Measurements from ENCODE around the gene ANP32B. TPM values are rescaled to one million over a fixed set of nuclear protein-coding genes. Genes with fewer than 3 reads are reported as not detected.

The ANP32B gene
- polyA plus RNA-seq, 1 donor (not counting 4 experiments of a cell fraction or from before 2014, with no cell fraction given) = 51.0 TPM

DNA sequence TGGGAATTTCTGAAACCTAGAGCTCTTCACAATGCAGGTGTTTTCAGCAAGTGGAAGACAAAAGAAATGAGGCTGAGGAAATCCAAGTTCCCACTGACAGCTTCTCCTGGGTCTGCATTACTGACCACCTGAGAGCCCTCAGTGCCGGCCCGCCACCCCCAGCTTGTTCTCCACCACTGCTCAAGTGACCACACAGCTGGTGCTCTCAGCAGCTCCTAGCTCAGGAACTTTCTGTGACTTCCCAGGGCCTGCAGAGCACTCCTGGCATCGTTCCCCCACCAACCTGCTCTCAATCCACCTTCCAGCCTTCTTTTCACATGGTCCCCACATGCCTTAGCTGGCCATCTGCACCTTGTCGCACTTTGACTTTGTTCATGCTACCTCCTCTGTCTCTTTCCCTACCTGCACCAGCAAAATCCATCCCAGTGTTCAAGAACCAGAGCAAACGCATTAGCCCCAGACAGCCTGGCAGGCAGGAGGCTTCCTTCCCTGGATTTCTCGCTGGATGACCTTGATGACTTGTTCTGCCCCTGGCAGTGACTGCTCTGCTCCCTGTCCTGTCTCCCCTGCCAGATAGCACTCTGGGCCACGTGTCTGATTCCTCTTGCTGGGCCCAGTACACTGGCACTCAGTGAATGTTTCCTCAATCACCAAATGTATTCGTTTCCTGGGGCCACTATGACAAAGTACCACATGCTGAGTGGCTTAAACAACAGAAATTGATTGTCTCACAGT, 38.3 kb downstream of the ANP32B start:
- no peak overlapping the region for H3K4me2 ChIP-seq (ENCODE audit: control insufficient read depth, extremely low read depth, insufficient read depth, low read depth, low read length)
- no peaks in the 10 kb centered on the region for H3K9me1 ChIP-seq (ENCODE audit: control insufficient read depth, extremely low read depth, insufficient read depth, low read length)
- DNase-seq (ENCODE audit: low read depth, low spot score) = no peak
- peaks cover 10 to 13% of the 10 kb centered on the region in 2 experiments for H3K36me3 ChIP-seq (ENCODE audit: control insufficient read depth in 2 of 2, extremely low read depth in 1 of 2, insufficient read depth in 2 of 2, low read length in 2 of 2)
- H2AFZ ChIP-seq (ENCODE audit: control insufficient read depth, low read length) = no peak overlapping the region
- dilution Hi-C loops (cut with MboI; ENCODE audit: extremely low pct_ligation_motif_present, low sequenced_read_pairs) = no loop called here
- H3K4me1 ChIP-seq (ENCODE audit: control insufficient read depth, extremely low read depth, insufficient read depth, low read length) = no peaks in the 10 kb centered on the region
- no peak overlapping the region for H3K9ac ChIP-seq (ENCODE audit: control insufficient read depth, extremely low read depth, insufficient read depth, low read length)
- H3K4me3 ChIP-seq (ENCODE audit: control insufficient read depth in 2 of 3, extremely low read depth in 1 of 3, insufficient read depth in 2 of 3, low read depth in 1 of 3, low read length in 3 of 3) = no peak overlapping the region
- no peak for FAIRE-seq
- H3K79me2 ChIP-seq (ENCODE audit: control insufficient read depth, insufficient read depth, low read length) = no peaks in the 10 kb centered on the region
- no peaks in the 10 kb centered on the region for H4K20me1 ChIP-seq (ENCODE audit: control insufficient read depth, extremely low read depth, insufficient read depth, low read length)
- H3K9me3 ChIP-seq (ENCODE audit: control insufficient read depth, low read depth, low read length) = no peaks in the 10 kb centered on the region
- H3K27me3 ChIP-seq (ENCODE audit: control insufficient read depth, extremely low read depth, insufficient read depth, low read length) = no peaks in the 10 kb centered on the region
- TF ChIP-seq CTCF (optimal IDR thresholded peaks at IDR 0.05 in 1 of 3, IDR thresholded peaks at IDR 0.05 in 1 of 3, conservative IDR thresholded peaks at IDR 0.05 in 1 of 3; ENCODE audit: extremely low read depth in 1 of 3, insufficient read depth in 2 of 3, low read length in 3 of 3) (no peak), EZH2 (IDR thresholded peaks at IDR 0.05; ENCODE audit: low read length) (no peak)
- no peak overlapping the region for H3K27ac ChIP-seq (ENCODE audit: control insufficient read depth, insufficient read depth, low read length)

GRCh38 chr9:98022447-98022846, 39.3 kb downstream of the ANP32B start:
- Histone ChIP-seq H3K4me1 (ENCODE audit: control insufficient read depth, extremely low read depth, insufficient read depth, low read length) (no peaks in the 10 kb centered on the region), H3K9me1 (ENCODE audit: control insufficient read depth, extremely low read depth, insufficient read depth, low read length) (no peaks in the 10 kb centered on the region), H4K20me1 (ENCODE audit: control insufficient read depth, extremely low read depth, insufficient read depth, low read length) (no peaks in the 10 kb centered on the region), H2AFZ (ENCODE audit: control insufficient read depth, low read length) (no peak overlapping the region), H3K9me3 (ENCODE audit: control insufficient read depth, low read depth, low read length) (no peaks in the 10 kb centered on the region), H3K4me3 (ENCODE audit: control insufficient read depth in 2 of 3, extremely low read depth in 1 of 3, insufficient read depth in 2 of 3, low read depth in 1 of 3, low read length in 3 of 3) (no peak overlapping the region), H3K27ac (ENCODE audit: control insufficient read depth, insufficient read depth, low read length) (no peak overlapping the region), H3K36me3 (ENCODE audit: control insufficient read depth in 2 of 2, extremely low read depth in 1 of 2, insufficient read depth in 2 of 2, low read length in 2 of 2) (peaks cover 10 to 13% of the 10 kb centered on the region in 2 experiments), H3K4me2 (ENCODE audit: control insufficient read depth, extremely low read depth, insufficient read depth, low read depth, low read length) (no peak overlapping the region), H3K79me2 (ENCODE audit: control insufficient read depth, insufficient read depth, low read length) (no peaks in the 10 kb centered on the region), H3K9ac (ENCODE audit: control insufficient read depth, extremely low read depth, insufficient read depth, low read length) (no peak overlapping the region), H3K27me3 (ENCODE audit: control insufficient read depth, extremely low read depth, insufficient read depth, low read length) (no peaks in the 10 kb centered on the region)
- dilution Hi-C loops (cut with MboI; ENCODE audit: extremely low pct_ligation_motif_present, low sequenced_read_pairs) = no loop called here
- no peak for TF ChIP-seq CTCF (optimal IDR thresholded peaks at IDR 0.05 in 1 of 3, IDR thresholded peaks at IDR 0.05 in 1 of 3, conservative IDR thresholded peaks at IDR 0.05 in 1 of 3; ENCODE audit: extremely low read depth in 1 of 3, insufficient read depth in 2 of 3, low read length in 3 of 3)
- TF ChIP-seq EZH2 (IDR thresholded peaks at IDR 0.05; ENCODE audit: low read length) = no peak
- DNase-seq (ENCODE audit: low read depth, low spot score) (no peak), FAIRE-seq (no peak)
